Activated CD4-positive, alpha-beta memory T cell treated with anti-CD3 and anti-CD28 coated beads, Interleukin-2, amount 10 ng/mL, durations not matched to agents 7 days and 5 days (primary cell): Measurements from ENCODE around the gene WASHC2A. TPM values are rescaled to one million over a fixed set of nuclear protein-coding genes. Genes with fewer than 3 reads are reported as not detected.
"Not testable (repeated sequence)": the region's sequence is repeated elsewhere in the genome, so short reads cannot be mapped to it uniquely, and the experiment has no call there.

Source experiments
- CTCF ChIA-PET: fragments of 350-600 bp; sonication (Branson Sonifier 250); formaldehyde crosslinking; loops from one replicate; lab custom pipeline; 2021; ENCODE audit warnings: antibody characterized with exemption, inconsistent platforms; lab: Charles Lee
- POLR2A ChIA-PET: fragments of 350-600 bp; sonication (Branson Sonifier 250); formaldehyde crosslinking; loops from one replicate; lab custom pipeline; 2021; ENCODE audit warnings: antibody characterized with exemption; lab: Charles Lee
- DNase-seq: peaks from one replicate; pipeline ENCODE4 v3.0.0-alpha.2; 2020
- H3K27ac Mint-ChIP-seq: one replicate; pipeline ENCODE4 v1.8.0; 2021; ENCODE audit warnings: mild to moderate bottlenecking, mixed read lengths
- H3K27me3 Mint-ChIP-seq: one replicate; pipeline ENCODE4 v1.8.0; 2021; ENCODE audit warnings: mixed read lengths
- H3K36me3 Mint-ChIP-seq: one replicate; pipeline ENCODE4 v1.8.0; 2021; ENCODE audit warnings: low read depth, mixed read lengths
- H3K4me1 Mint-ChIP-seq: one replicate; pipeline ENCODE4 v1.8.0; 2021; ENCODE audit warnings: mixed read lengths
- H3K4me3 Mint-ChIP-seq: one replicate; pipeline ENCODE4 v1.8.0; 2021; ENCODE audit warnings: mild to moderate bottlenecking, mixed read lengths
- H3K9me3 Mint-ChIP-seq: one replicate; pipeline ENCODE4 v1.8.0; 2021; ENCODE audit warnings: mixed read lengths
- total RNA-seq, 2 experiments: library from RNA; stranded (reverse); gene quantifications; one replicate each; pipeline ENCODE4 v1.2.3, GENCODE V29; 2021

The WASHC2A gene
- total RNA-seq, 2 experiments from 2014 or later = 34.7 to 35.0 TPM

GRCh38 chr10:50094630-50095029 lies 26.9 kb downstream of the WASHC2A start:
- H3K4me1 Mint-ChIP-seq, H3K36me3 Mint-ChIP-seq, H3K27me3 Mint-ChIP-seq, DNase-seq, H3K27ac Mint-ChIP-seq, H3K9me3 Mint-ChIP-seq, CTCF ChIA-PET, H3K4me3 Mint-ChIP-seq, POLR2A ChIA-PET: not testable (repeated sequence)

- H3K27me3 Mint-ChIP-seq, H3K9me3 Mint-ChIP-seq, CTCF ChIA-PET, H3K27ac Mint-ChIP-seq, H3K4me1 Mint-ChIP-seq, DNase-seq, POLR2A ChIA-PET, H3K36me3 Mint-ChIP-seq, H3K4me3 Mint-ChIP-seq: not testable (repeated sequence)
Measured at GRCh38 chr10:50095402-50095801, 27.6 kb downstream of the WASHC2A start.

GRCh38 chr10:50096722-50097121 lies 29.0 kb downstream of the WASHC2A start:
- H3K4me1 Mint-ChIP-seq, H3K9me3 Mint-ChIP-seq, H3K27ac Mint-ChIP-seq, DNase-seq, H3K27me3 Mint-ChIP-seq, POLR2A ChIA-PET, CTCF ChIA-PET, H3K4me3 Mint-ChIP-seq: not testable (repeated sequence)
- H3K36me3 Mint-ChIP-seq = peaks cover 15% of the 10 kb centered on the region

- H3K27ac Mint-ChIP-seq, H3K4me3 Mint-ChIP-seq, DNase-seq, CTCF ChIA-PET, H3K4me1 Mint-ChIP-seq, POLR2A ChIA-PET, H3K27me3 Mint-ChIP-seq, H3K9me3 Mint-ChIP-seq: not testable (repeated sequence)
- H3K36me3 Mint-ChIP-seq = peaks cover 16% of the 10 kb centered on the region
Measured at GRCh38 chr10:50098645-50099044, 30.9 kb downstream of the WASHC2A start.

- POLR2A ChIA-PET, H3K9me3 Mint-ChIP-seq, H3K27me3 Mint-ChIP-seq, DNase-seq, CTCF ChIA-PET, H3K4me3 Mint-ChIP-seq, H3K4me1 Mint-ChIP-seq: not testable (repeated sequence)
- Mint-ChIP-seq H3K27ac (peak overlapping the region; percentile 26), H3K36me3 (peaks cover 19% of the 10 kb centered on the region)
Measured at GRCh38 chr10:50101139-50101582, 33.4 kb downstream of the WASHC2A start.

GRCh38 chr10:50101747-50102146 lies 34.0 kb downstream of the WASHC2A start:
- H3K27me3 Mint-ChIP-seq, CTCF ChIA-PET, POLR2A ChIA-PET, H3K4me3 Mint-ChIP-seq, H3K9me3 Mint-ChIP-seq, H3K4me1 Mint-ChIP-seq, DNase-seq, H3K27ac Mint-ChIP-seq: not testable (repeated sequence)
- H3K36me3 Mint-ChIP-seq = peaks cover 19% of the 10 kb centered on the region

- CTCF ChIA-PET, DNase-seq, H3K4me1 Mint-ChIP-seq, H3K27ac Mint-ChIP-seq, H3K4me3 Mint-ChIP-seq, H3K27me3 Mint-ChIP-seq, POLR2A ChIA-PET, H3K9me3 Mint-ChIP-seq: not testable (repeated sequence)
- H3K36me3 Mint-ChIP-seq = peaks cover 20% of the 10 kb centered on the region
Measured at GRCh38 chr10:50102267-50102666, 34.5 kb downstream of the WASHC2A start.

GRCh38 chr10:50108999-50109698 lies 41.4 kb downstream of the WASHC2A start:
- H3K27ac Mint-ChIP-seq, H3K27me3 Mint-ChIP-seq, H3K36me3 Mint-ChIP-seq, POLR2A ChIA-PET, H3K4me1 Mint-ChIP-seq, CTCF ChIA-PET, H3K4me3 Mint-ChIP-seq, H3K9me3 Mint-ChIP-seq, DNase-seq: not testable (repeated sequence)

- H3K27me3 Mint-ChIP-seq, DNase-seq, H3K4me1 Mint-ChIP-seq, H3K4me3 Mint-ChIP-seq, POLR2A ChIA-PET, H3K36me3 Mint-ChIP-seq, H3K27ac Mint-ChIP-seq, H3K9me3 Mint-ChIP-seq, CTCF ChIA-PET: not testable (repeated sequence)
Measured at GRCh38 chr10:50112419-50113112, 44.8 kb downstream of the WASHC2A start.

GRCh38 chr10:50126765-50127164 lies 59.0 kb downstream of the WASHC2A start:
- H3K9me3 Mint-ChIP-seq, H3K27me3 Mint-ChIP-seq, DNase-seq, H3K27ac Mint-ChIP-seq, CTCF ChIA-PET, POLR2A ChIA-PET, H3K4me3 Mint-ChIP-seq, H3K4me1 Mint-ChIP-seq: not testable (repeated sequence)
- H3K36me3 Mint-ChIP-seq = peaks cover 26% of the 10 kb centered on the region

- H3K4me3 Mint-ChIP-seq, H3K4me1 Mint-ChIP-seq, DNase-seq, POLR2A ChIA-PET, H3K9me3 Mint-ChIP-seq, H3K27ac Mint-ChIP-seq, H3K27me3 Mint-ChIP-seq, CTCF ChIA-PET: not testable (repeated sequence)
- H3K36me3 Mint-ChIP-seq = peaks cover 30% of the 10 kb centered on the region
Measured at GRCh38 chr10:50127770-50128292, 60.1 kb downstream of the WASHC2A start.

GRCh38 chr10:50131245-50131965 lies 63.7 kb downstream of the WASHC2A start:
- DNase-seq, H3K27me3 Mint-ChIP-seq, H3K27ac Mint-ChIP-seq, CTCF ChIA-PET, POLR2A ChIA-PET, H3K4me3 Mint-ChIP-seq, H3K9me3 Mint-ChIP-seq, H3K4me1 Mint-ChIP-seq: not testable (repeated sequence)
- peaks cover 36% of the 10 kb centered on the region for H3K36me3 Mint-ChIP-seq

GRCh38 chr10:50132322-50132721 lies 64.6 kb downstream of the WASHC2A start:
- CTCF ChIA-PET, POLR2A ChIA-PET, H3K4me3 Mint-ChIP-seq, DNase-seq, H3K9me3 Mint-ChIP-seq, H3K27me3 Mint-ChIP-seq, H3K4me1 Mint-ChIP-seq, H3K27ac Mint-ChIP-seq: not testable (repeated sequence)
- peaks cover 34% of the 10 kb centered on the region for H3K36me3 Mint-ChIP-seq
